Breast epithelium (tissue), 3 donors: Measurements from ENCODE around the gene RDH14.

Experiments used
- CTCF ChIP-seq, 3 donors: fragments of 450-650 bp; IDR thresholded peaks; one replicate each; pipeline ENCODE4 v1.5.1; 2016 to 2017; ENCODE audit warnings: antibody characterized with exemption in 3 of 3, mild to moderate bottlenecking in 3 of 3, moderate library complexity in 3 of 3
- POLR2A ChIP-seq: fragments of 450-650 bp; IDR thresholded peaks from one replicate; pipeline ENCODE4 v1.6.1; 2016; ENCODE audit warnings: antibody characterized with exemption, mild to moderate bottlenecking, moderate library complexity
- POLR2AphosphoS5 ChIP-seq, 3 donors: sonication (generic); formaldehyde crosslinking; IDR thresholded peaks; one replicate each; pipeline ENCODE4 v1.6.1; 2017; ENCODE audit warnings: antibody characterized with exemption in 3 of 3

GRCh38 chr2:18583905-18584607 is 23.6 kb upstream of the RDH14 start:
- no peak for TF ChIP-seq POLR2AphosphoS5 (IDR thresholded peaks at IDR 0.05)
- no peak for TF ChIP-seq CTCF (IDR thresholded peaks at IDR 0.05)
- no peak for TF ChIP-seq POLR2A
